IPS DF 6.9 (cell line): ENCODE data around the gene CDKN2A.
"Not testable (repeated sequence)": the region's sequence is repeated elsewhere in the genome, so short reads cannot be mapped to it uniquely, and the experiment has no call there.

Experiments used
- DNase-seq: peaks from one replicate; pipeline ENCODE4 v3.0.0-alpha.2; 2013; ENCODE audit warnings: low read depth, low spot score
- H3K27ac ChIP-seq: one replicate; pipeline ENCODE4 v1.5.1; 2013; ENCODE audit warnings: low read length, control low read depth
- H3K27me3 ChIP-seq: 2 replicates; pipeline ENCODE4 v1.6.1; 2013; ENCODE audit warnings: mild to moderate bottlenecking, low read length; ENCODE audit not compliant: control insufficient read depth, insufficient read depth
- H3K36me3 ChIP-seq: 2 replicates; pipeline ENCODE4 v1.6.1; 2013; ENCODE audit warnings: low read length; ENCODE audit not compliant: control insufficient read depth, insufficient read depth
- H3K4me1 ChIP-seq: 2 replicates; pipeline ENCODE4 v1.6.1; 2013; ENCODE audit warnings: low read length; ENCODE audit not compliant: control insufficient read depth, insufficient read depth
- H3K4me3 ChIP-seq: 2 replicates; pipeline ENCODE4 v1.5.1; 2013; ENCODE audit warnings: mild to moderate bottlenecking, low read length
- H3K9me3 ChIP-seq: 2 replicates; pipeline ENCODE4 v1.6.1; 2013; ENCODE audit warnings: low read length, inconsistent platforms; ENCODE audit not compliant: control insufficient read depth, insufficient read depth
- WGBS: extraction: QIAGEN DNeasy Blood & Tissue Kit; methylation state at CpG from one replicate; pipeline ENCODE4 v1.1.7; 2013; ENCODE audit warnings: mixed read lengths, missing lambda C conversion rate; ENCODE audit not compliant: insufficient read length, insufficient coverage; 5-methylcytosine and 5-hydroxymethylcytosine counted together

The CDKN2A gene

DNA sequence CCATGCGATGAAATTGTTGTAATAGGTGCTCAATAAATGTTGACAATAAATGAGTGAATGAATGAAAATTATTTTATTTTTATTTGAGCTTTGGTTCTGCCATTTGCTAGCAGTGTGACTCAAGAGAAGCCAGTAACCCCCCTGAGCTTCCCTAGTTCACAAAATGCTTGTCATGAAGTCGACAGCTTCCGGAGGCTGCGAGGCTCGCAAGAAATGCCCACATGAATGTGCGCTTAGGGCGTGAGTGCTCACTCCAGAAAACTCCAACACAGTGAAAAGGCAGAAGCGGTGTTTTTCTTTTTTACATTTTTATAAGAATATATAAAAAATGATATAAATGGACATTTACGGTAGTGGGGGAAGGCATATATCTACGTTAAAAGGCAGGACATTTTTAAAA lies 26.5 kb downstream of the CDKN2A start:
- H3K9me3 ChIP-seq: no peaks in the 10 kb centered on the region
- no peak overlapping the region for H3K27ac ChIP-seq
- WGBS: no CpG with 5 or more reads among the region's 10 CpGs
- peaks cover 79% of the 10 kb centered on the region for H3K27me3 ChIP-seq
- H3K4me1 ChIP-seq: peaks cover 5% of the 10 kb centered on the region; the same call in 1 of the 2 replicates
- no peak overlapping the region for H3K4me3 ChIP-seq
- no peaks in the 10 kb centered on the region for H3K36me3 ChIP-seq
- DNase-seq: no peak

DNA sequence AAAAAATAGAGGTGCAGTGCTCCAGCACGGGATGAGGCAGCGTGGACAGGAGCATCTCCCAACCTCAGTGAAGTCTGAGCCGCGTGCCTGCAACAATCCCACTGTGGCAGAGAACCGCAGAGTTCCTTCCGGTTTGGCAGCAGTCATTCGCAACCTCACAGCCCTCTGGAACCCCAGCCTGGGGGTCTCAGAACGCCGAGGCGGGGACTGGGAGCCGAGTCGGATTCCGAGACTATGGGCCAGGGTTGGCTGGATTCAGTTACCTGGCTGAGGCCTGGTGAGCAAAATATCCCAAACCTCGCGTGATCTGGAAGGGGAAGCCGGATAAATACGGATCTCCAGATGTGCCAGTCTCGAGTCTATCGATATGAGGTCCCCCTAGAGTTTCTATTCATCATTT lies 27.0 kb downstream of the CDKN2A start:
- no peaks in the 10 kb centered on the region for H3K36me3 ChIP-seq
- peaks cover 75% of the 10 kb centered on the region for H3K27me3 ChIP-seq

DNA sequence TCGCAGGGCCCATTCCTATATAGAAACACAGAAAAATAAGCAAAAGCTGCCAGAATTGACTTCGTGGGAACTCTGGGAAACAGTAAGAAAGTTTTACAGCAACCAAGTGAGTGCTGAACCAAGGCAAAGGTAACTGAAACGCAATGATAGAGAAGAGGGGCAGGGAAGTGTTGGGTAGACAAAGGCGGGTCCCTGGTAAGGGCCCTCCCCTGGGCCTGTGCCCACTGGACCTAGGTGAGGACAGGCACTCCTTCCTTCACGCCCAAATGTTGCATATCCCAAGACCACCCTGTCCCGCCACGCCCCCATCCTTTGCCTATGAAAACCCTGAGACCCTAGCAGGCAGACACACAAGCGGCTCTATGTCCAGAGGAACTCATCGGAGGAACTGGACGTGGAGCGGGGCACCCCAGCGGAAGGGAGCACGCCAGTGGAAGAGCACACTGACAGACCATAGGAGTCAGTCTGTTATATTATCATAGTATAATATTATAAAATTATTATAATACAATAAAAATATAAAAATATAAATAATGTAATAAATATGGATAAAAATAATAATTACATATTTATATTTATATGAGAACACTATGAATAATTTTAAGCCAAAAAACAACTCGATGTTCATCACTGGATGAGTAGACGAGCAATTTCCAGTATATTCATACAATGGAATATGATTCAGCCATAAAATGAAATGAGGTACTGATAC lies 27.9 kb downstream of the CDKN2A start:
- H3K4me1 ChIP-seq: peaks cover 5% of the 10 kb centered on the region; the same call in 1 of the 2 replicates
- H3K36me3 ChIP-seq: no peaks in the 10 kb centered on the region
- no peaks in the 10 kb centered on the region for H3K9me3 ChIP-seq
- H3K4me3 ChIP-seq: no peak overlapping the region
- peaks cover 70% of the 10 kb centered on the region for H3K27me3 ChIP-seq
- no peak overlapping the region for H3K27ac ChIP-seq
- DNase-seq: no peak
- WGBS: no CpG with 5 or more reads among the region's 15 CpGs

More for the DNA sequence above, 27.0 kb downstream of the CDKN2A start:
- WGBS: no CpG with 5 or more reads among the region's 19 CpGs
- Histone ChIP-seq H3K4me3 (no peak overlapping the region), H3K4me1 (peaks cover 5% of the 10 kb centered on the region; the same call in 1 of the 2 replicates), H3K27ac (no peak overlapping the region), H3K9me3 (no peaks in the 10 kb centered on the region)
- no peak for DNase-seq

DNA sequence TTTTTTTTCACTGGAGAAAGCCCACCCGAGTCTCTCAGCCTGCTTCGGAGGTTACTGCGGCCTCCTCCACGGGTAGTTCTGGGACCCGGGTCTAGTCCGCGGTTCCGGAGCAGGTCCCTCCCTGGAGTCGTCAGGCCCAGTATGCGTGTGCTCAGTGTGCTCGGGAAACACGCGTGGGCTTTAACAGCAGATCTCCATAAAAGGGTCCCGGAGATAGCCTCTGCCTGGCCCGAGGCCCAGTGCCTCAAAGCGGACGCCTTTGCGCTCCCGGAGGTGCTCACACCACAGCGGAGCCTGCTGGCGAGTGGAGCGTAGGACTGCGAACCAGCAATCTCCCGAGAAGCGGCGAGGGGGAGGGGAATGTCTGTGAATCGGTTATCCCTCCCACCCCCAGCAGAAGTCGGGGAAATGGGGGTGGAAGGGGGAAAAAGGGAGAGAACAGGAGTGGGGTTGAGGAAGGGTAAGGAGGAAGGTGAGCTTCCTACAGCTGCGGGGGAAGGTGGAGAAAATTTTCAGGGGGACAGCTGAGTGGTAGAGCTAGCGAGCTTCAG lies 28.7 kb downstream of the CDKN2A start:
- Histone ChIP-seq H3K27ac (no peak overlapping the region), H3K4me3 (no peak overlapping the region; the same call in 1 of the 2 replicates), H3K36me3 (no peaks in the 10 kb centered on the region), H3K27me3 (peaks cover 62% of the 10 kb centered on the region), H3K4me1 (peaks cover 3% of the 10 kb centered on the region; the same call in 1 of the 2 replicates), H3K9me3 (no peaks in the 10 kb centered on the region)
- no CpG with 5 or more reads among the region's 30 CpGs for WGBS
- no peak for DNase-seq

- Histone ChIP-seq H3K4me1 (peaks cover 3% of the 10 kb centered on the region; the same call in 1 of the 2 replicates), H3K36me3 (no peaks in the 10 kb centered on the region), H3K27ac (no peak overlapping the region), H3K9me3 (no peaks in the 10 kb centered on the region), H3K4me3 (no peak overlapping the region; the same call in 1 of the 2 replicates), H3K27me3 (peaks cover 57% of the 10 kb centered on the region)
- no peak for DNase-seq
- no CpG with 5 or more reads among the region's 29 CpGs for WGBS
Observed at GRCh38 chr9:21964925-21965385, 29.2 kb downstream of the CDKN2A start.

- Histone ChIP-seq H3K27me3 (peaks cover 23% of the 10 kb centered on the region), H3K36me3 (no peaks in the 10 kb centered on the region), H3K4me3 (no peak overlapping the region), H3K27ac (no peak overlapping the region), H3K4me1 (no peaks in the 10 kb centered on the region), H3K9me3 (no peaks in the 10 kb centered on the region)
- WGBS: no CpG with 5 or more reads among the region's 2 CpGs
- DNase-seq: no peak
Observed at GRCh38 chr9:21961569-21961968, 32.6 kb downstream of the CDKN2A start.

GRCh38 chr9:21959268-21959667 lies 34.9 kb downstream of the CDKN2A start:
- not testable (repeated sequence) for H3K4me3 ChIP-seq, H3K4me1 ChIP-seq, H3K36me3 ChIP-seq, H3K27me3 ChIP-seq, H3K27ac ChIP-seq, H3K9me3 ChIP-seq, DNase-seq
- WGBS: no CpG with 5 or more reads among the region's 33 CpGs

DNA sequence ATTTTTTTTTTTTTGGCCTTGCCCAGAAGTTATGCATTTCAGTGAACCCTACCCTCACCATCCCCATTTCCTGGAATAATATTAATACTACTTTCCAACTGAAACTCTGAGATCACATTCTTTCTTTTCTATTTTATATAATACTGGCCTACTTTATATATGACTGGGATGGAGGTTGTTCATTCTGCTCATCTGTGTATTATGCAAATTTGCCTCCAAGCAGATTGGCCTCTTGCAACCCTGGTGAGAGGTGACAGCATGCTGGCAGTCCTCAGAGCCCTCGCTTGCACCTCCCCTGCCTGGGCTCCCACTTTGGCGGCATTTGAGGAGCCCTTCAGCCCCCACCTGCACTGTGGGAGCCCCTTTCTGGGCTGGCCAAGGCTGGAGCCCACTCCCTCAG lies 35.4 kb downstream of the CDKN2A start:
- no peaks in the 10 kb centered on the region for H3K36me3 ChIP-seq
- H3K9me3 ChIP-seq: no peaks in the 10 kb centered on the region
- H3K4me3 ChIP-seq: no peak overlapping the region
- no peaks in the 10 kb centered on the region for H3K4me1 ChIP-seq
- DNase-seq: no peak
- no peaks in the 10 kb centered on the region for H3K27me3 ChIP-seq
- WGBS: no CpG with 5 or more reads among the region's 2 CpGs
- no peak overlapping the region for H3K27ac ChIP-seq

- no peak overlapping the region for H3K27ac ChIP-seq
- no peak overlapping the region for H3K4me3 ChIP-seq
- H3K9me3 ChIP-seq: no peaks in the 10 kb centered on the region
- no peaks in the 10 kb centered on the region for H3K36me3 ChIP-seq
- WGBS: no CpG with 5 or more reads among the region's 2 CpGs
- DNase-seq: no peak
- no peaks in the 10 kb centered on the region for H3K4me1 ChIP-seq
- H3K27me3 ChIP-seq: no peaks in the 10 kb centered on the region
Observed at GRCh38 chr9:21945606-21946005, 48.6 kb downstream of the CDKN2A start.

DNA sequence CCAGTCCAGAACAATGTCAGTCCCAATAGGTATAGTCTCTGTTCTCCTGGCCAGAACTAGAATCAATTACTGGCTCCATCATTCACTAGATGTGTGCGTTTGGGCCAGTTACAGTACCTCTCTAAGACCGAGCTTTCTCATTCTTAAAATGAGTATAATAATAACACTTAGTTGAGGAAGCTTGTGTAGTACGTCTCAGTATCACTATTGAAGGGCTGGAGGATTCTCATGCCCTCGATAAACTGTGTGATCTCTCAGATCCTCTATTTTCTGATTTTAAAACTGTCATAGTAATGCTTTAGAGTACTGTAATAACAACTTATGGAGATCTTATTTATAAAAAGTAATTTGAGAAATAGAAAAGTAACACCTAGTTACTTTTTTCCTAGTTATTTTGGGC lies 50.7 kb downstream of the CDKN2A start:
- WGBS: no CpG with 5 or more reads among the region's 4 CpGs
- H3K4me3 ChIP-seq: no peak overlapping the region
- no peaks in the 10 kb centered on the region for H3K27me3 ChIP-seq
- no peaks in the 10 kb centered on the region for H3K36me3 ChIP-seq
- no peak overlapping the region for H3K27ac ChIP-seq
- DNase-seq: no peak
- no peaks in the 10 kb centered on the region for H3K9me3 ChIP-seq
- H3K4me1 ChIP-seq: no peaks in the 10 kb centered on the region
